GM12891 (cell line): ENCODE data around the gene CIAO3.

Experiments
- POLR2A ChIP-seq: IDR thresholded peaks from 2 replicates; pipeline ENCODE4 v1.6.1; 2011; ENCODE audit warnings: low read depth, low read length, control low read depth
- POLR2AphosphoS5 ChIP-seq: IDR thresholded peaks from 2 replicates; pipeline ENCODE4 v1.6.1; 2011; ENCODE audit warnings: low read depth, low read length, control low read depth

DNA sequence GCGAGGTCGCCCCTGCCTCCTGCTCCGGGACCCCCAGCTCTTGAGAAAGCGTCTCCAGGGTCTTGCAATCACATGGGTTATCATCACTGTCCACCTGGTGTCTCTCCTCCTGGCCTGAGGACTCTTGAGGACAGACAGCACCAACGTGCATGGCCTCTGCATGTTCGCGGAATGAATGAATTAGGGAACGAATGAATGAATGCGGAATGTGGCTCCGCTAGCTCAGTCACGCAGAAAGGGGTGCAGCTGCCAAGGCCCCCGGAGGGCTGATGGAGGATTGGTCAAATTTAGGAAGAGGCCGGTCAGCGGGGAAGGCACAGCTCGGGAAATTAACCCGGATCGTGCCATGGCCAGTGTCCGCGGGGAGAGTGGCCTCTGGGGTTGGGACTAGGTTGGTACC is 38.5 kb downstream of the CIAO3 start:
- TF ChIP-seq POLR2A = no peak
- no peak for TF ChIP-seq POLR2AphosphoS5
